H1 (cell line): ENCODE data around the gene KDM8. TPM values are rescaled to one million over a fixed set of nuclear protein-coding genes. Genes with fewer than 3 reads are reported as not detected.

ENCODE experiments used
- ATF2 ChIP-seq: IDR thresholded peaks from 2 replicates; pipeline ENCODE4 v1.6.1; 2012; ENCODE audit warnings: low read length, inconsistent platforms
- RFX5 ChIP-seq: IDR thresholded peaks from 2 replicates; pipeline ENCODE4 v1.6.1; 2011; ENCODE audit warnings: low read depth, low read length, improper control_type of control experiment, borderline replicate concordance
- polyA plus RNA-seq, 7 experiments: library from polyadenylated mRNA; depleted of rRNA in 3 of 7; stranded (reverse) in 5 of 7; unstranded in 2 of 7; fragments of >200 nt in 5 of 7; fragments of 200-250 nt in 2 of 7; gene quantifications; 1 replicate in 5 of 7; 2 replicates in 1 of 7; 4 replicates in 1 of 7; pipeline versions ENCODE4 v1.2.1 to v1.2.3, GENCODE V29; 2011 to 2013; ENCODE audit warnings: missing spikeins in 2 of 7, mixed read lengths in 2 of 7
- total RNA-seq: library from RNA; stranded (reverse); fragmentation: NEBNext Ultra II Directional; extraction: Animal tissue kit (Norgen Biotek cat#: 25700); gene quantifications from 2 replicates; pipeline ENCODE4 v1.2.1, GENCODE V29; 2021
- TF ChIP-seq, protein P1 (sequence below): fragments of 300-600 bp; sonication (generic); IDR thresholded peaks from 2 replicates; pipeline ENCODE4 v1.7.1; 2012; ENCODE audit warnings: low read length, moderate library complexity, mild to moderate bottlenecking, inconsistent platforms; ENCODE audit not compliant: insufficient replicate concordance

KDM8 gene
- total and polyA plus RNA-seq, 2 of the 8 experiments (the other 6 are each of a cell fraction or from before 2014, with no cell fraction given) = 10.3 to 12.8 TPM

GRCh38 chr16:27236635-27237218 is 33.4 kb downstream of the KDM8 start (continued):
- TF ChIP-seq, protein P1, sequence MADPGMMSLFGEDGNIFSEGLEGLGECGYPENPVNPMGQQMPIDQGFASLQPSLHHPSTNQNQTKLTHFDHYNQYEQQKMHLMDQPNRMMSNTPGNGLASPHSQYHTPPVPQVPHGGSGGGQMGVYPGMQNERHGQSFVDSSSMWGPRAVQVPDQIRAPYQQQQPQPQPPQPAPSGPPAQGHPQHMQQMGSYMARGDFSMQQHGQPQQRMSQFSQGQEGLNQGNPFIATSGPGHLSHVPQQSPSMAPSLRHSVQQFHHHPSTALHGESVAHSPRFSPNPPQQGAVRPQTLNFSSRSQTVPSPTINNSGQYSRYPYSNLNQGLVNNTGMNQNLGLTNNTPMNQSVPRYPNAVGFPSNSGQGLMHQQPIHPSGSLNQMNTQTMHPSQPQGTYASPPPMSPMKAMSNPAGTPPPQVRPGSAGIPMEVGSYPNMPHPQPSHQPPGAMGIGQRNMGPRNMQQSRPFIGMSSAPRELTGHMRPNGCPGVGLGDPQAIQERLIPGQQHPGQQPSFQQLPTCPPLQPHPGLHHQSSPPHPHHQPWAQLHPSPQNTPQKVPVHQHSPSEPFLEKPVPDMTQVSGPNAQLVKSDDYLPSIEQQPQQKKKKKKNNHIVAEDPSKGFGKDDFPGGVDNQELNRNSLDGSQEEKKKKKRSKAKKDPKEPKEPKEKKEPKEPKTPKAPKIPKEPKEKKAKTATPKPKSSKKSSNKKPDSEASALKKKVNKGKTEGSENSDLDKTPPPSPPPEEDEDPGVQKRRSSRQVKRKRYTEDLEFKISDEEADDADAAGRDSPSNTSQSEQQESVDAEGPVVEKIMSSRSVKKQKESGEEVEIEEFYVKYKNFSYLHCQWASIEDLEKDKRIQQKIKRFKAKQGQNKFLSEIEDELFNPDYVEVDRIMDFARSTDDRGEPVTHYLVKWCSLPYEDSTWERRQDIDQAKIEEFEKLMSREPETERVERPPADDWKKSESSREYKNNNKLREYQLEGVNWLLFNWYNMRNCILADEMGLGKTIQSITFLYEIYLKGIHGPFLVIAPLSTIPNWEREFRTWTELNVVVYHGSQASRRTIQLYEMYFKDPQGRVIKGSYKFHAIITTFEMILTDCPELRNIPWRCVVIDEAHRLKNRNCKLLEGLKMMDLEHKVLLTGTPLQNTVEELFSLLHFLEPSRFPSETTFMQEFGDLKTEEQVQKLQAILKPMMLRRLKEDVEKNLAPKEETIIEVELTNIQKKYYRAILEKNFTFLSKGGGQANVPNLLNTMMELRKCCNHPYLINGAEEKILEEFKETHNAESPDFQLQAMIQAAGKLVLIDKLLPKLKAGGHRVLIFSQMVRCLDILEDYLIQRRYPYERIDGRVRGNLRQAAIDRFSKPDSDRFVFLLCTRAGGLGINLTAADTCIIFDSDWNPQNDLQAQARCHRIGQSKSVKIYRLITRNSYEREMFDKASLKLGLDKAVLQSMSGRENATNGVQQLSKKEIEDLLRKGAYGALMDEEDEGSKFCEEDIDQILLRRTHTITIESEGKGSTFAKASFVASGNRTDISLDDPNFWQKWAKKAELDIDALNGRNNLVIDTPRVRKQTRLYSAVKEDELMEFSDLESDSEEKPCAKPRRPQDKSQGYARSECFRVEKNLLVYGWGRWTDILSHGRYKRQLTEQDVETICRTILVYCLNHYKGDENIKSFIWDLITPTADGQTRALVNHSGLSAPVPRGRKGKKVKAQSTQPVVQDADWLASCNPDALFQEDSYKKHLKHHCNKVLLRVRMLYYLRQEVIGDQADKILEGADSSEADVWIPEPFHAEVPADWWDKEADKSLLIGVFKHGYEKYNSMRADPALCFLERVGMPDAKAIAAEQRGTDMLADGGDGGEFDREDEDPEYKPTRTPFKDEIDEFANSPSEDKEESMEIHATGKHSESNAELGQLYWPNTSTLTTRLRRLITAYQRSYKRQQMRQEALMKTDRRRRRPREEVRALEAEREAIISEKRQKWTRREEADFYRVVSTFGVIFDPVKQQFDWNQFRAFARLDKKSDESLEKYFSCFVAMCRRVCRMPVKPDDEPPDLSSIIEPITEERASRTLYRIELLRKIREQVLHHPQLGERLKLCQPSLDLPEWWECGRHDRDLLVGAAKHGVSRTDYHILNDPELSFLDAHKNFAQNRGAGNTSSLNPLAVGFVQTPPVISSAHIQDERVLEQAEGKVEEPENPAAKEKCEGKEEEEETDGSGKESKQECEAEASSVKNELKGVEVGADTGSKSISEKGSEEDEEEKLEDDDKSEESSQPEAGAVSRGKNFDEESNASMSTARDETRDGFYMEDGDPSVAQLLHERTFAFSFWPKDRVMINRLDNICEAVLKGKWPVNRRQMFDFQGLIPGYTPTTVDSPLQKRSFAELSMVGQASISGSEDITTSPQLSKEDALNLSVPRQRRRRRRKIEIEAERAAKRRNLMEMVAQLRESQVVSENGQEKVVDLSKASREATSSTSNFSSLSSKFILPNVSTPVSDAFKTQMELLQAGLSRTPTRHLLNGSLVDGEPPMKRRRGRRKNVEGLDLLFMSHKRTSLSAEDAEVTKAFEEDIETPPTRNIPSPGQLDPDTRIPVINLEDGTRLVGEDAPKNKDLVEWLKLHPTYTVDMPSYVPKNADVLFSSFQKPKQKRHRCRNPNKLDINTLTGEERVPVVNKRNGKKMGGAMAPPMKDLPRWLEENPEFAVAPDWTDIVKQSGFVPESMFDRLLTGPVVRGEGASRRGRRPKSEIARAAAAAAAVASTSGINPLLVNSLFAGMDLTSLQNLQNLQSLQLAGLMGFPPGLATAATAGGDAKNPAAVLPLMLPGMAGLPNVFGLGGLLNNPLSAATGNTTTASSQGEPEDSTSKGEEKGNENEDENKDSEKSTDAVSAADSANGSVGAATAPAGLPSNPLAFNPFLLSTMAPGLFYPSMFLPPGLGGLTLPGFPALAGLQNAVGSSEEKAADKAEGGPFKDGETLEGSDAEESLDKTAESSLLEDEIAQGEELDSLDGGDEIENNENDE = no peak
- TF ChIP-seq RFX5 (no peak), ATF2 (no peak)
